ENCODE data around the gene SLF2.

The SLF2 gene

DNA sequence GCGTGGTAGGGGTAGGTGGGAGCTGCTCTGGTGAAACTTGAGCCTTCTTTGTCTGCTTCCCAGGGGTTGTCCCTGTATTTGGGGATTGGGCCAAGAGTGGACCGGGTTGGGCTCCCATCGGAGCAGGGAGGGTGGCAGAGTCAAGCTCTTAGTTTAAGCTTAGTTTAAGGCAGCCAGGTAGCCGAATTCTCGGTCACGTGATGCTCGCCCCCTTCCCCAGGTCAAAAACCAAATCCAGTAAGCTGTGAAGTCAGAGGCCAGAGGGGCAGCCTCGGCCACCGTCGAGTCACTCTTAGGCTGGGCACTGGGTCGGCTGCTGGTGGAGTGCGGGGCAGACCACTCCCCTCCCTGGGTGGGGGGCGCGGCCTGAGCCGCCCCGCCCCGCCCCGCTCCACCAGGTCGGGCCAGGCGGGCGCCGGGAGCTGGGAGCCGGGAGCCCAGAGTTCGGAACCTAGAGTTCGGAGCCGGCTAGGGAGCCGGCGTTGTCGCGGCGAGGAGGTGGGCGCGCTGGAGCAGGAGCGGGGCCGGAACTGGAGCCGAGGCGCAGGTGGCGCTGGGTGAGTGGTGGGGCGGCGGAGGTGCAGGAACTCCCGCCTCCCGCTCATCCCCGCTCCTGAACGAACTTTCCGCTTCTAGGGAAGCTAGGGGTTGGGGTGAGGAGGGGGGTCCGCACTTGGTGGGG, 84.1 kb downstream of the SLF2 start:
- no peak for TF ChIP-seq RAD21 (IDR thresholded peaks at IDR 0.05; ENCODE audit: low read depth)
- TF ChIP-seq, protein P1, sequence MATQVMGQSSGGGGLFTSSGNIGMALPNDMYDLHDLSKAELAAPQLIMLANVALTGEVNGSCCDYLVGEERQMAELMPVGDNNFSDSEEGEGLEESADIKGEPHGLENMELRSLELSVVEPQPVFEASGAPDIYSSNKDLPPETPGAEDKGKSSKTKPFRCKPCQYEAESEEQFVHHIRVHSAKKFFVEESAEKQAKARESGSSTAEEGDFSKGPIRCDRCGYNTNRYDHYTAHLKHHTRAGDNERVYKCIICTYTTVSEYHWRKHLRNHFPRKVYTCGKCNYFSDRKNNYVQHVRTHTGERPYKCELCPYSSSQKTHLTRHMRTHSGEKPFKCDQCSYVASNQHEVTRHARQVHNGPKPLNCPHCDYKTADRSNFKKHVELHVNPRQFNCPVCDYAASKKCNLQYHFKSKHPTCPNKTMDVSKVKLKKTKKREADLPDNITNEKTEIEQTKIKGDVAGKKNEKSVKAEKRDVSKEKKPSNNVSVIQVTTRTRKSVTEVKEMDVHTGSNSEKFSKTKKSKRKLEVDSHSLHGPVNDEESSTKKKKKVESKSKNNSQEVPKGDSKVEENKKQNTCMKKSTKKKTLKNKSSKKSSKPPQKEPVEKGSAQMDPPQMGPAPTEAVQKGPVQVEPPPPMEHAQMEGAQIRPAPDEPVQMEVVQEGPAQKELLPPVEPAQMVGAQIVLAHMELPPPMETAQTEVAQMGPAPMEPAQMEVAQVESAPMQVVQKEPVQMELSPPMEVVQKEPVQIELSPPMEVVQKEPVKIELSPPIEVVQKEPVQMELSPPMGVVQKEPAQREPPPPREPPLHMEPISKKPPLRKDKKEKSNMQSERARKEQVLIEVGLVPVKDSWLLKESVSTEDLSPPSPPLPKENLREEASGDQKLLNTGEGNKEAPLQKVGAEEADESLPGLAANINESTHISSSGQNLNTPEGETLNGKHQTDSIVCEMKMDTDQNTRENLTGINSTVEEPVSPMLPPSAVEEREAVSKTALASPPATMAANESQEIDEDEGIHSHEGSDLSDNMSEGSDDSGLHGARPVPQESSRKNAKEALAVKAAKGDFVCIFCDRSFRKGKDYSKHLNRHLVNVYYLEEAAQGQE (IDR thresholded peaks at IDR 0.05; ENCODE audit: low read depth) = no peak
- no peak for TF ChIP-seq FOXM1 (IDR thresholded peaks at IDR 0.05; ENCODE audit: borderline replicate concordance, low read depth)
- TF ChIP-seq TCF12 (IDR thresholded peaks at IDR 0.05; ENCODE audit: low read depth) = no peak
- no peak for TF ChIP-seq TEAD4 (IDR thresholded peaks at IDR 0.05)
- no peak for TF ChIP-seq EP300 (IDR thresholded peaks at IDR 0.05; ENCODE audit: borderline replicate concordance)
- TF ChIP-seq TAF1 (IDR thresholded peaks at IDR 0.05; ENCODE audit: low read depth) = peak; percentile 65; the same call in 1 of the 2 replicates
- no peak; the same call in 1 of the 2 replicates for TF ChIP-seq NFIC (IDR thresholded peaks at IDR 0.05)
- peak; percentile 96 for TF ChIP-seq ZBTB7A (IDR thresholded peaks at IDR 0.05; ENCODE audit: low read depth)
- TF ChIP-seq, protein P2, sequence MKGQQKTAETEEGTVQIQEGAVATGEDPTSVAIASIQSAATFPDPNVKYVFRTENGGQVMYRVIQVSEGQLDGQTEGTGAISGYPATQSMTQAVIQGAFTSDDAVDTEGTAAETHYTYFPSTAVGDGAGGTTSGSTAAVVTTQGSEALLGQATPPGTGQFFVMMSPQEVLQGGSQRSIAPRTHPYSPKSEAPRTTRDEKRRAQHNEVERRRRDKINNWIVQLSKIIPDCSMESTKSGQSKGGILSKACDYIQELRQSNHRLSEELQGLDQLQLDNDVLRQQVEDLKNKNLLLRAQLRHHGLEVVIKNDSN (IDR thresholded peaks at IDR 0.05) = peak; percentile 93
- TF ChIP-seq YY1 (IDR thresholded peaks at IDR 0.05; ENCODE audit: low read depth) = no peak; the same call in 1 of the 2 replicates
- no peak for TF ChIP-seq CREB1 (IDR thresholded peaks at IDR 0.05; ENCODE audit: low read depth)
- no peak for TF ChIP-seq CEBPB (IDR thresholded peaks at IDR 0.05)
- peak; percentile 4; the same call in 1 of the 2 replicates for TF ChIP-seq EGR1 (IDR thresholded peaks at IDR 0.05)
- TF ChIP-seq, protein P3, sequence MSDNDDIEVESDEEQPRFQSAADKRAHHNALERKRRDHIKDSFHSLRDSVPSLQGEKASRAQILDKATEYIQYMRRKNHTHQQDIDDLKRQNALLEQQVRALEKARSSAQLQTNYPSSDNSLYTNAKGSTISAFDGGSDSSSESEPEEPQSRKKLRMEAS (IDR thresholded peaks at IDR 0.05) = no peak

DNA sequence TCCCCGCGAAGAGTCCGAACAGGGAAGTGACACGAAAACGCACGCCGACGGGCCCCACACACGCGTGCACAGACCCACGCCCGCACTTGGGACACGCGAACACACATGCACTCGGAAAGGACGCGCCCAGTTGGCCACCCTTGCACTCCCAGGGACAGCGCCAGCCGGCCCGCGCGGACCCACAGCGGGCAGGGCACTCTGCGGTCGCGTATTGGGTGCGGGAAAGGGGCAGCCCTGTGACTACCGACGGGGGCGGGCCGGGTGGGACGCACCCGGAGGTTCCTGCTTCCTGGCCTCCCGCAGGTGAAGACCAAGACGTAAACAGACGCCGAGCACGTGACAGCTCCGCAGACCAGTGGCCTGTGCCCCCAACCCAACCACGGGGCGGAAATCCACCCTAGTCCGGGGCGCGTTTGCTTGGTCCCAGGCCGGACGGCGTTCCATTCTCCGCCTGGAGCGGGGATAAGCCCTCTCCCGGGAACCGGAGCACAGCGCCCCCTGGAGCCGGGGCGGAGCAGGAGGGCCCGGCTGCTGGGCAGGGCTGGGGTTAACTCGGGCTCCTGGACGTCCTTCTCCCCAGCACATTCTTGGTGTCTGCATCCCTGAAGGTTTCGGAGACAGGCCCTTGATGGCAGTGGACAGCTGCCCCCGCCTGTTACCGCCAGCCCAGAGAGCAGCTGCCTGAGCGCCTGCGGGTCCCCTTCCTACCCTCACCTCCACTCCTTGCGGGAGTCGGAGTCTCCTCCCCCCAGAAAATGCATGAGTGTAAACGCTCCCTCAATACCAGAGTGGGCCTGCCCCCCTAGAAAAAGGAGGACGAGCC, 84.8 kb downstream of the SLF2 start:
- TF ChIP-seq RAD21 (IDR thresholded peaks at IDR 0.05; ENCODE audit: low read depth) = peak; percentile 19; the same call in 1 of the 2 replicates
- TF ChIP-seq YY1 (IDR thresholded peaks at IDR 0.05; ENCODE audit: low read depth) = no peak; the same call in 1 of the 2 replicates
- peak; percentile 51; the same call in 1 of the 2 replicates for TF ChIP-seq FOXM1 (IDR thresholded peaks at IDR 0.05; ENCODE audit: borderline replicate concordance, low read depth)
- TF ChIP-seq, protein P3 (IDR thresholded peaks at IDR 0.05) = peak; percentile 87
- no peak for TF ChIP-seq NFIC (IDR thresholded peaks at IDR 0.05)
- TF ChIP-seq, protein P2 (IDR thresholded peaks at IDR 0.05) = peak; percentile 94
- peak; percentile 29; the same call in 1 of the 2 replicates for TF ChIP-seq TCF12 (IDR thresholded peaks at IDR 0.05; ENCODE audit: low read depth)

DNA sequence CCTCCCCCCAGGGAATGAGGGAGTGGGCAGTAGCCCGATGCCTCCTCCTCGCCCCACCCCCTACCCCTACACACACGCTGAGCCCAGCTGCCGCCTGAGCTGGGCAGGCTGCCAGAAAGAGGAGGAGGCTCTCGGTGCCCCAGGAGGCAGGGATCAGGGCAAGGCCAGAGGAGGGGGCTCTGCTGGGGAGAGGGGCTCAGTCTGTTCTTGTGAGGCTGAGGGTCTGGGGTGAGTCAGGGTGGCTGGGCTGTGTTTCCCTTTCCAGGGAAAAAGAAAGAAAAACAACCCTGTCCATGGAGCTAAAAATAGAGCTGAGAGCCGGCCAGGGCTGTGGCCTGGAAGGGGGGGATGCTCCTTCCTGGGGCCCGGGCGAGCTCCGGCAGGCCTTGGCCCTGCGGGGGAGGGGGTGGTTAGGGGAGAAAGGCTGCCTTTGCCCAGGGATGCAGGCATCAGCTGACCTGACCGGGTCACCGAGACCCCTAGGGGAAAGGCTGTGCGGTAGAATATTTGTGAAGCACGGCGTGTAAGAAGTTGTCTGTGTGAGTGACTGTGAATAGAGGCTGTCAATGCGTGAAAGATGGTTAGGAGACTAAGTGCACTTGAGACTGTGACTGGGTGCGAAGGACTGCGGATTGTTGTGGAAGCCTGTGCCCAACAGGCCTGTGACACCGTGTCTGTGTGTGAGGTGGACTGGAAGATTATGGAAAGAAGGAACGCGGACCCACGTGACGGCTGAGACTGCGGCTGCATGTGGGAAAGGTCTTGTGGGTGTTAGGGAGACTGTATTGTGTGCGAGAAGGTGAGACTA, 85.6 kb downstream of the SLF2 start:
- TF ChIP-seq RAD21 (IDR thresholded peaks at IDR 0.05; ENCODE audit: low read depth) (no peak), ZBTB7A (IDR thresholded peaks at IDR 0.05; ENCODE audit: low read depth) (peak; percentile 96), TCF12 (IDR thresholded peaks at IDR 0.05; ENCODE audit: low read depth) (peak; percentile 65; the same call in 1 of the 2 replicates), YY1 (IDR thresholded peaks at IDR 0.05; ENCODE audit: low read depth) (no peak), TAF1 (IDR thresholded peaks at IDR 0.05; ENCODE audit: low read depth) (no peak), TEAD4 (IDR thresholded peaks at IDR 0.05) (peak; percentile 26; the same call in 1 of the 2 replicates), NFIC (IDR thresholded peaks at IDR 0.05) (peak; percentile 95), EP300 (IDR thresholded peaks at IDR 0.05; ENCODE audit: borderline replicate concordance) (no peak), CREB1 (IDR thresholded peaks at IDR 0.05; ENCODE audit: low read depth) (no peak), CEBPB (IDR thresholded peaks at IDR 0.05) (no peak), EGR1 (IDR thresholded peaks at IDR 0.05) (peak; percentile 49; the same call in 1 of the 2 replicates), FOXM1 (IDR thresholded peaks at IDR 0.05; ENCODE audit: borderline replicate concordance, low read depth) (0 out of 2 replicates have a peak, but pooled peaks have one; percentile 7)
- TF ChIP-seq, protein P2 (IDR thresholded peaks at IDR 0.05) = peak; percentile 72
- TF ChIP-seq, protein P1 (IDR thresholded peaks at IDR 0.05; ENCODE audit: low read depth) = no peak
